Bronchial epithelial cell (primary cell): ENCODE results near the gene PODXL. TPM values are rescaled to one million over a fixed set of nuclear protein-coding genes. Genes with fewer than 3 reads are reported as not detected.

Source experiments
- DNase-seq: peaks from one replicate; pipeline ENCODE4 v3.0.0-alpha.2; 2010; ENCODE audit warnings: low read depth
- FAIRE-seq: peaks from 2 replicates; lab custom pipeline; 2011; peaks lifted over from hg19 to GRCh38; lab: Jason Lieb, UNC
- H3K27me3 ChIP-seq: 2 replicates; pipeline ENCODE4 v1.5.1; 2011; ENCODE audit warnings: low read length; ENCODE audit not compliant: control insufficient read depth, insufficient read depth
- H3K36me3 ChIP-seq: 2 replicates; pipeline ENCODE4 v1.5.1; 2011; ENCODE audit warnings: low read length; ENCODE audit not compliant: control insufficient read depth, insufficient read depth
- H3K4me3 ChIP-seq: 2 replicates; pipeline ENCODE4 v1.5.1; 2011; ENCODE audit warnings: mild to moderate bottlenecking, low read depth, low read length, control low read depth
- CTCF ChIP-seq: IDR thresholded peaks from 2 replicates; pipeline ENCODE4 v1.5.1; 2011; ENCODE audit warnings: mild to moderate bottlenecking, moderate library complexity, low read length, control low read depth, inconsistent platforms; ENCODE audit not compliant: insufficient read depth, severe bottlenecking
- total RNA-seq: library from RNA; depleted of rRNA; stranded (reverse); fragments of >200 nt; gene quantifications from 2 replicates; pipeline ENCODE4 v1.2.1, GENCODE V29; 2014

The PODXL gene
- total RNA-seq, 1 donor from 2014 or later, result 0.53 TPM

GRCh38 chr7:131486346-131486745, 70.1 kb downstream of the PODXL start:
- no peak for TF ChIP-seq CTCF

GRCh38 chr7:131483586-131483985, 72.8 kb downstream of the PODXL start:
- TF ChIP-seq CTCF, result no peak
- Histone ChIP-seq H3K36me3 (no peaks in the 10 kb centered on the region), H3K27me3 (no peaks in the 10 kb centered on the region), H3K4me3 (no peak overlapping the region)
- FAIRE-seq (no peak), DNase-seq (no peak)

More at GRCh38 chr7:131486346-131486745, 70.1 kb downstream of the PODXL start:
- no peaks in the 10 kb centered on the region for H3K27me3 ChIP-seq
- DNase-seq (no peak), FAIRE-seq (no peak)
- H3K36me3 ChIP-seq, result no peaks in the 10 kb centered on the region
- no peak overlapping the region for H3K4me3 ChIP-seq

- TF ChIP-seq CTCF, result no peak
- H3K36me3 ChIP-seq, result no peaks in the 10 kb centered on the region
- no peaks in the 10 kb centered on the region for H3K27me3 ChIP-seq
- DNase-seq (no peak), FAIRE-seq (no peak)
- H3K4me3 ChIP-seq, result no peak overlapping the region
Measured at GRCh38 chr7:131482800-131483199, 73.6 kb downstream of the PODXL start.

GRCh38 chr7:131480384-131481315, 75.8 kb downstream of the PODXL start:
- no peak for TF ChIP-seq CTCF
- DNase-seq, result no peak
- no peaks in the 10 kb centered on the region for H3K27me3 ChIP-seq
- no peak for FAIRE-seq
- no peaks in the 10 kb centered on the region for H3K36me3 ChIP-seq
- H3K4me3 ChIP-seq, result no peak overlapping the region

GRCh38 chr7:131476740-131477139, 79.7 kb downstream of the PODXL start:
- Histone ChIP-seq H3K4me3 (no peak overlapping the region), H3K27me3 (no peaks in the 10 kb centered on the region), H3K36me3 (no peaks in the 10 kb centered on the region)
- FAIRE-seq (no peak), DNase-seq (no peak)
- no peak for TF ChIP-seq CTCF
